Lung (tissue), 12 donors: ENCODE data around the gene CD200. TPM values are rescaled to one million over a fixed set of nuclear protein-coding genes. Genes with fewer than 3 reads are reported as not detected.

Experiments used
- ATAC-seq: fragments of 200-7000 bp; cut with Tn5 transposase; one replicate; pipeline ENCODE4 v1.9.1; 2020; ENCODE audit warnings: moderate number of reproducible peaks; ENCODE audit not compliant: insufficient read depth, low FRiP score
- DNase-seq, 3 donors: peaks; one replicate each; pipeline ENCODE4 v3.0.0-alpha.2; 2013 to 2017
- H3K27ac ChIP-seq, 2 donors: one replicate each; pipeline ENCODE4 v1.5.1; 2013; ENCODE audit warnings: mild to moderate bottlenecking in 2 of 2, moderate library complexity in 2 of 2, control low read depth in 1 of 2, inconsistent platforms in 1 of 2, low read depth in 1 of 2, low read length in 1 of 2
- H3K27me3 ChIP-seq, 3 donors: one replicate each; pipeline ENCODE4 v1.5.1; 2013; ENCODE audit warnings: low read length in 2 of 3; ENCODE audit not compliant: control insufficient read depth in 3 of 3, insufficient read depth in 3 of 3
- H3K36me3 ChIP-seq, 4 donors: one replicate each; pipeline ENCODE4 v1.5.1; 2013; ENCODE audit warnings: low read length in 4 of 4, mild to moderate bottlenecking in 1 of 4, moderate library complexity in 1 of 4; ENCODE audit not compliant: control insufficient read depth in 4 of 4, insufficient read depth in 4 of 4
- H3K4me1 ChIP-seq, 5 donors: one replicate each; pipeline ENCODE4 v1.5.1; 2013; ENCODE audit warnings: low read length in 5 of 5, mild to moderate bottlenecking in 2 of 5, moderate library complexity in 1 of 5; ENCODE audit not compliant: control insufficient read depth in 5 of 5, insufficient read depth in 5 of 5
- H3K4me3 ChIP-seq: one replicate; pipeline ENCODE4 v1.5.1; 2013; ENCODE audit warnings: mild to moderate bottlenecking, control low read depth, moderate library complexity
- H3K9ac ChIP-seq, 2 donors: one replicate each; pipeline ENCODE4 v1.5.1; 2013; ENCODE audit warnings: low read length in 2 of 2, control low read depth in 1 of 2; ENCODE audit not compliant: insufficient read depth in 1 of 2
- H3K9me3 ChIP-seq, 4 donors: one replicate each; pipeline ENCODE4 v1.5.1; 2013; ENCODE audit warnings: low read length in 3 of 4, mild to moderate bottlenecking in 1 of 4, moderate library complexity in 1 of 4; ENCODE audit not compliant: control insufficient read depth in 4 of 4, insufficient read depth in 3 of 4
- WGBS, 2 donors: extraction: QIAGEN DNeasy Blood & Tissue Kit; methylation state at CpG; one replicate each; pipeline ENCODE4 v1.1.7; 2013; 5-methylcytosine and 5-hydroxymethylcytosine counted together
- polyA plus RNA-seq, 2 donors: library from polyadenylated mRNA; stranded (reverse); fragments of 200-250 nt; gene quantifications; one replicate each; pipeline ENCODE4 v1.2.1, GENCODE V29; 2013
- total RNA-seq, 2 donors: library from RNA; depleted of rRNA in 1 of 2; stranded (reverse); fragments of >200 nt in 1 of 2; gene quantifications; one replicate each; pipeline ENCODE4 v1.2.1, GENCODE V29; 2014 to 2021
- TF ChIP-seq, protein P1 (sequence below): IDR thresholded peaks from 2 replicates; pipeline ENCODE4 v1.5.1; 2012; ENCODE audit warnings: mild to moderate bottlenecking; ENCODE audit errors: control extremely low read depth, extremely low read depth
- donor health status: control.
- donor health status: control.
- donor health status: Bipolar disorder and iron deficiency.
- donor health status: healthy.
- donor health status: DM: yes; HTN: yes; CAD: no.

CD200 gene
- total and polyA plus RNA-seq, 4 donors, result 4.6 to 21.6 (median 6.0) TPM

DNA sequence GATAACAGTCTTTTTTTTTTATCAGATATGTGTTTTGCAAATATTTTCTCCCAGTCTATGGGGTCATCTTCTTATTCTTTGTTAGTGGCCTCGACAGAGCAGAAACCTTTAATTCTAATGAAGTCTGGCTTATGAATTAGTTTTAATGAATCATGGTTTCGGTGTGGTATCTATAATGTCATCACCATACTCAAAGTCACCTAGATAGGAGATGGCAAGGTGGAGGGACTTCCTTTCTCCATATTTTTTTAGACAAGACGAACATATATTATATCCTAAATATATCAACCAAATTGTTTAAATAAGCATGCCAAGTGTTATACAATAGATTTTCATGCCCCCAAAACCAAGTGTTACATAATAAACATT, 60.4 kb downstream of the CD200 start:
- no peak overlapping the region for H3K27ac ChIP-seq
- H3K4me1 ChIP-seq, result peaks cover 6 to 84% (median 9%) of the 10 kb centered on the region in 5 donors
- TF ChIP-seq, protein P1, sequence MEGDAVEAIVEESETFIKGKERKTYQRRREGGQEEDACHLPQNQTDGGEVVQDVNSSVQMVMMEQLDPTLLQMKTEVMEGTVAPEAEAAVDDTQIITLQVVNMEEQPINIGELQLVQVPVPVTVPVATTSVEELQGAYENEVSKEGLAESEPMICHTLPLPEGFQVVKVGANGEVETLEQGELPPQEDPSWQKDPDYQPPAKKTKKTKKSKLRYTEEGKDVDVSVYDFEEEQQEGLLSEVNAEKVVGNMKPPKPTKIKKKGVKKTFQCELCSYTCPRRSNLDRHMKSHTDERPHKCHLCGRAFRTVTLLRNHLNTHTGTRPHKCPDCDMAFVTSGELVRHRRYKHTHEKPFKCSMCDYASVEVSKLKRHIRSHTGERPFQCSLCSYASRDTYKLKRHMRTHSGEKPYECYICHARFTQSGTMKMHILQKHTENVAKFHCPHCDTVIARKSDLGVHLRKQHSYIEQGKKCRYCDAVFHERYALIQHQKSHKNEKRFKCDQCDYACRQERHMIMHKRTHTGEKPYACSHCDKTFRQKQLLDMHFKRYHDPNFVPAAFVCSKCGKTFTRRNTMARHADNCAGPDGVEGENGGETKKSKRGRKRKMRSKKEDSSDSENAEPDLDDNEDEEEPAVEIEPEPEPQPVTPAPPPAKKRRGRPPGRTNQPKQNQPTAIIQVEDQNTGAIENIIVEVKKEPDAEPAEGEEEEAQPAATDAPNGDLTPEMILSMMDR, result no peak
- H3K9me3 ChIP-seq, result peaks cover 0 to 3% (median 0%) of the 10 kb centered on the region in 4 donors
- H3K36me3 ChIP-seq, result no peaks in the 10 kb centered on the region
- WGBS, 2 donors, result 61 to 63% methylated on average over 3 of the region's 3 CpGs
- H3K4me3 ChIP-seq, result no peak overlapping the region
- no peak overlapping the region for H3K9ac ChIP-seq
- no peaks in the 10 kb centered on the region for H3K27me3 ChIP-seq
- DNase-seq (no peak), ATAC-seq (no peak)

GRCh38 chr3:112394003-112394640, 61.2 kb downstream of the CD200 start:
- H3K4me3 ChIP-seq, result no peak overlapping the region
- H3K36me3 ChIP-seq, result no peaks in the 10 kb centered on the region
- 49 to 68% methylated on average over 4 of the region's 4 CpGs for WGBS, 2 donors
- no peak overlapping the region for H3K27ac ChIP-seq
- H3K27me3 ChIP-seq, result no peaks in the 10 kb centered on the region
- DNase-seq, result peak in 2 of 3 donors; percentile 63 to 80
- TF ChIP-seq, protein P1, result no peak
- peaks cover 0 to 3% (median 0%) of the 10 kb centered on the region in 4 donors for H3K9me3 ChIP-seq
- H3K9ac ChIP-seq, result no peak overlapping the region
- ATAC-seq, result no peak
- H3K4me1 ChIP-seq, result peaks cover 6 to 76% (median 9%) of the 10 kb centered on the region in 5 donors

- H3K4me1 ChIP-seq, result peaks cover 6 to 64% (median 9%) of the 10 kb centered on the region in 5 donors
- H3K27ac ChIP-seq, result no peak overlapping the region
- H3K4me3 ChIP-seq, result no peak overlapping the region
- no peak overlapping the region for H3K9ac ChIP-seq
- no peaks in the 10 kb centered on the region for H3K36me3 ChIP-seq
- TF ChIP-seq, protein P1, result no peak
- WGBS, 2 donors, result 15 to 27% methylated on average over 5 of the region's 5 CpGs
- DNase-seq (peak; percentile 66 to 94 (median 90)), ATAC-seq (no peak)
- no peaks in the 10 kb centered on the region for H3K27me3 ChIP-seq
- H3K9me3 ChIP-seq, result peaks cover 0 to 3% (median 0%) of the 10 kb centered on the region in 4 donors
Measured at GRCh38 chr3:112395181-112395895, 62.4 kb downstream of the CD200 start.
